Smooth muscle cell of bladder (primary cell): ENCODE measurements around the gene DHRS13. TPM values are rescaled to one million over a fixed set of nuclear protein-coding genes. Genes with fewer than 3 reads are reported as not detected.

Experiments used
- total RNA-seq: library from RNA; depleted of rRNA; stranded (reverse); fragments of >200 nt; gene quantifications from 2 replicates; pipeline ENCODE4 v1.2.3, GENCODE V29; 2014

The DHRS13 gene, protein sequence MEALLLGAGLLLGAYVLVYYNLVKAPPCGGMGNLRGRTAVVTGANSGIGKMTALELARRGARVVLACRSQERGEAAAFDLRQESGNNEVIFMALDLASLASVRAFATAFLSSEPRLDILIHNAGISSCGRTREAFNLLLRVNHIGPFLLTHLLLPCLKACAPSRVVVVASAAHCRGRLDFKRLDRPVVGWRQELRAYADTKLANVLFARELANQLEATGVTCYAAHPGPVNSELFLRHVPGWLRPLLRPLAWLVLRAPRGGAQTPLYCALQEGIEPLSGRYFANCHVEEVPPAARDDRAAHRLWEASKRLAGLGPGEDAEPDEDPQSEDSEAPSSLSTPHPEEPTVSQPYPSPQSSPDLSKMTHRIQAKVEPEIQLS
- total RNA-seq: 2.4 and 6.7 TPM in 2 replicates

DNA sequence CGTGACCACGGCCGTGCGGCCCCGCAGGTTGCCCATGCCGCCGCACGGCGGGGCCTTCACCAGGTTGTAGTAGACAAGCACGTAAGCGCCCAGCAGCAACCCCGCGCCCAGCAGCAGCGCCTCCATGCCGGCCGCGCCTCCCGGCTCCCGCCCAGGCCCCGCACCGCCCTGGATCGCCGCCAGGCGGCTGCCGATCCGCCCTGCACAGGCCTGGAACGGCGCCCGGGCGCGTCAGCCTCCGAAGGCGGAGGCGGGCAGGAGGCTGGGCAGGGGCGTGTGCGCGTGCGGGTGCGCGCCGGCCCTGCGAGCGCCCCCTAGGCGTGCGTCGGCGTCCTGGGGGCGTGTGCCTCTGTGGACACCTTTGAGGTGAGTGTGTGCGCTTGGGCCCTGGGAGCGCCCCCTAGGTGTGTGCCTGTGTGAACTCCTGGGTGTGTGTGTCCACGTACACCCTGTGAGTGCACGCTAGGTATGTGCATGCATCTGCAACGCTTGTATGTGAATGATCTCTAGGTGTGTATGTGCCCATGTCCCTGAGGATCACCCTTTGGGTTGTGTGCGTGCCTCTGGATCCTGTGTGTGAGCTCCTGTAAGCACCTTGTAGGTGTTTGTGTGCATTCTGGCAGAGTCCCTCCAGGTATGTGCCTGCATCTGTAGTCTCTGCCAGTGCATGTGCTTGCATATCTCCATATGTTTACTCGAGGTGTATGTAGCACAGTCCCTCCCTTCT lies at the start of gene DHRS13:
Gene DHRS13 (minus strand): TSS at position 261 of the 727 bp plus-strand sequence. CDS start 135 bp downstream, at position 126.

DNA sequence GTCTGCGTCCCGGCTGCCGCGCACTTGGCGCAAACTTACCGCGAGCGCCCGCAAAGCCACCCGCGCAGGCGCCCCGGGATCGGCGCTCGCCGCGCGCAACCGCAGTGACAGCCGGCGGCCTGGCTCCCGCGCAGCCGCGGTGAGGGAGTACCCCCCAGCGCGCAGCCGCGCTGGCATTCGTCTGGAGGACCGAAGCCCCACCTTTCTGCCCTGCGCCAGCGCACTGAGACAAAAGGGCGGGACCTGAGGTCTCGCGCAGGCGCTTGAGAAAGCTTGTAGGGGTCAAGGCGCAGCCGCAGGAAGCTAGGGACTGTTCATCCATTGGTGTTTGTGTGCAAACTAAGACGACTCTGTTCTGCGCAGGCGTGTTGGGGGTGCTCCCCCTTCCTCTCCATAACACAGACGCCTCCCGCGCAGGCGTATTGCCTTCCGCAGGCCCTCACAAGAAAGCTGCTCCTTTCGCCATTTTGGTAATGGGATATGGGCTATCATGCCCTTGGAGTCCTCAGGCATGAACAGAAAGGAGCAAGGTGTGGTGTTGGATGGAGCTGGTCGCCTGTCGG lies 48.6 kb upstream of the DHRS13 start, which contains the start of gene PHF12:
Gene PHF12 (minus strand): TSS at position 91 of the 563 bp plus-strand sequence. CDS start 558 bp downstream, outside the sequence.

DNA sequence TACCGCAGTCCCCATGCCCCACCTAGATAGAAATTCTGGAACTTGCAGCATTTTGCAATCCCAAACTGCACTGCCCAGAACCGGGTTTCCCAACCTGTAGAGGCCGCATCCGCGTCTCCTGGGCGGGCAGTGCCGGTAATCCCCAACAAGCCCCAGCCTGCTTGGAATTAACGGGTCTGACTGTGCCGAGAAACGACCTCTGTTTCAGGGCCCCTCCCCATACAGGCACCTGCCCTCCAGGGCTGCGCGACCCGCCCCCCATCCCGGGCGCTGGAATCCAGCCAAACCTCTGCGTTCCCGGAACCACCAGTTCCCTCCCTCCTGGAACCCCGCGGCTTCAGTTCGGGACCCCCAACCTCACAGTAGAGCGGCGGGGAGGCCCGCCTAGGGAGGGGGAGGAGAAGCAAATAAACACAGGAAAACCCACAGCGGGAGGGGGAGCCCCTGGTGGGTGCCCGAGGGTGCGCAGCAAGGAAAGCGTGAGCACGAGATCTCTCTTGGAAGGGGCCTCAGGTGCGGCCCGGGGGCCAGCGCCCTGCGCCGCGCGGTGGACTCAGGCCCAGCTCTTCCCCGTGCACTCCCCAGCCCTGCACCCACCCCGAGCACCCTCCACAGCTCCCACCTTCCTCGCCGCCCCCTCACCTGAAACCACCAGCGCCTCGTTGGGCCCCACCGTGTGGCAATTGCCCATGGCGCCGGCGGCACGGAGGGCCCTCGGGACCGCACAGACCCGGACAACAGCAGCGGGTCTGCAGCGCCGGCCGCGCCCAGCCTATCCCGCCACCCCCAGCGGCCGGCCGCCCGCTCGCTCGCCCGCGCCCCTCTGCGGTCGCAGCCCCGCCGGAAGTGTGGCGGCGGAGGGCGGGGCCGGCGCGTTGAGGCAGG lies 5.8 kb downstream of the DHRS13 start, which contains the start of gene FLOT2:
Gene FLOT2 (minus strand): TSS at position 850 of the 885 bp plus-strand sequence. CDS start 159 bp downstream, at position 691.

DNA sequence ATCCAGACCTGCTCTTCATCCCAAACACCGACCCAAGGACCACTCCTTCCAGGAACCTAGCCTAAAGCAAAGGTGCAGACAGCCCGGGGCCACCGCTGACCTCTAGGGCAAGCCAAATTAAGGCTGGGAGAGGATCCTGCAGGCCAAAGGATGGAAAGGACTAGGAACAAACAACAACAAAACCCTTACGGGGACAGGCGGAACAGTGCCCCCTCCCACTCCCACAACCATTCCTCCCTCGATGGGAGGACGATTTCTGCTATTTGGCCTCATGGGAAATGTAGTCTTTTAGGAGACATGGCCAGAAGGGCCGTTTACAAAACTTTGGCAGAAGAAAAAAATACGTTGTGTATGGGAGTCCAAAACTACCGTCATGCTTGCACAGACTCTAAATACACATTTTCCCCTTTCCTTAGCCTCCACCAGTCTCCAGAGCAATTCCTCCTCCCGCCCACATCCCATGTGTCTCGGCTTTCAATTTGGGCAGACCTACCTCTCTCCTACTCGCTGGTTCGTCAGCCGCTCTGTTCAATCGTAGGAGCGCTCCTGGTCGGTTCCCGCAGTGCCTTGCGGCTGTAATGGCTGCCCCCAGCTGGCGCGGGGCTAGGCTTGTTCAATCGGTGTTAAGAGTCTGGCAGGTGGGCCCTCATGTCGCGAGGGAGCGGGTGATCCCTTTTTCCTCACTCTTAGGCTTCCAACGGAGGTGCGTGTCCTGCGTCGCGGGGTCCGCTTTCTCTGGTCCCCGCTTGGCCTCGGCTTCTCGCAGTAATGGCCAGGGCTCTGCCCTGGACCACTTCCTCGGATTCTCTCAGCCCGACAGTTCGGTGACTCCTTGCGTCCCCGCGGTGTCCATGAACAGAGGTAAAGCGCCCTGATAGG lies 48.2 kb downstream of the DHRS13 start, which contains the start of gene ERAL1:
Gene ERAL1 (plus strand): TSS at position 560 of the 879 bp plus-strand sequence. CDS start 19 bp downstream, at position 579.

Other genes starting within 250 kb of the DHRS13 start
- gene SDF2, start 241.2 kb downstream of the DHRS13 start, total RNA-seq: 65.4 and 81.8 TPM in 2 replicates
- gene SUPT6H, start 240.9 kb downstream of the DHRS13 start, total RNA-seq: 42.8 and 52.9 TPM in 2 replicates
- 1.0 and 1.1 TPM in 2 replicates for gene PROCA1, start 191.2 kb downstream of the DHRS13 start, total RNA-seq
- 190 and 212 TPM in 2 replicates for gene RAB34, start 185.2 kb downstream of the DHRS13 start, total RNA-seq
- 979 and 1,044 TPM in 2 replicates for gene RPL23A, start 183.1 kb downstream of the DHRS13 start, total RNA-seq
- 4.3 and 7.5 TPM in 2 replicates for gene TLCD1, start 176.8 kb downstream of the DHRS13 start, total RNA-seq
- 3.0 and 3.8 TPM in 2 replicates for gene NEK8, start 174.3 kb downstream of the DHRS13 start, total RNA-seq
- gene TRAF4, start 159.1 kb downstream of the DHRS13 start, total RNA-seq: 16.2 and 24.2 TPM in 2 replicates
- gene FAM222B, start 60.3 kb downstream of the DHRS13 start, total RNA-seq: 1.4 and 3.0 TPM in 2 replicates
- 12.7 and 15.6 TPM in 2 replicates for gene ERAL1, start 48.1 kb downstream of the DHRS13 start, total RNA-seq
- gene FLOT2, start 5.3 kb downstream of the DHRS13 start, total RNA-seq: 34.3 and 39.2 TPM in 2 replicates
- 11.5 and 11.7 TPM in 2 replicates for gene PHF12, start 48.4 kb upstream of the DHRS13 start, total RNA-seq
- not detected in 2 replicates for gene SEZ6, start 103.0 kb upstream of the DHRS13 start, total RNA-seq
- gene PIPOX, start 140.1 kb upstream of the DHRS13 start, total RNA-seq: 2.6 and 2.7 TPM in 2 replicates